Stimulated activated CD4-positive, alpha-beta T cell treated with anti-CD3 and anti-CD28 coated beads, Interleukin-12 subunit alpha, Interleukin-12 subunit beta, amount 100 ng/mL, for 4 hours (primary cell): ENCODE data around the gene EVA1B.

Experiments
- DNase-seq: peaks from one replicate; pipeline ENCODE4 v3.0.0-alpha.2; 2020

The EVA1B gene

DNA sequence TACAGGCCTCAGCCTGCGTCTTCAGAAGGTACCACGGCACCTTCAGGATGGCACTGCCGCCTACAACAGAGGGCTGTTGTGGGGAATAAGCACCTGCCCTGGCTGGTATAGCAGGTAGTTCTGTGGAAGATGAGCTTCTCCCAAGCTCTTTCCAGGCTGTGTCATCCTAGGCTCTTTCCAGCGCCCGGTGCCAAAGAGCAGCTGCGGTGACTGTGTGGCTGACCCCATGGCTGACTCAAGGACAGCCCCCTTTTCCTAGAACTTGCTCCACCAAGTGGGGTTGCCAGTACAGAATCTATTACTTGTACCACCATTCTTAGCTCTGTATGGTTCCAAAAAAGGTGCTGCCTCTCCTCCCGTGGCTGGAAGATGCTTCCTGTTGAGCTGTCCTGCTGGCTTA is 21.9 kb upstream of the EVA1B start:
- no peak for DNase-seq

DNA sequence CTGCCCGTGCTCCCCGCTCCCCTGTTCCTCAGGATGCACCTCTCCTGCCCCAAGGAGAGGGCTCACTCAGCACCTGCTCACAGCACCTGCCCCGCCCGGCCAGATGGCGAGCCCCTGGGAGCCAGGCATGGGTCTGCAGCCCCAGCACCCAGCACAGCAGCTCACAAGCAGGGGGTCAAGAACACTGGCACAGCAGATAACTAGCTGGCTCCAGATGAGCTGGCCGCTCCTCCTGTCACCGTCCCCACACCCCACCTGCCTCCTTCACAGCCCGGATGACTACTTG is 20.9 kb upstream of the EVA1B start:
- DNase-seq = no peak

DNA sequence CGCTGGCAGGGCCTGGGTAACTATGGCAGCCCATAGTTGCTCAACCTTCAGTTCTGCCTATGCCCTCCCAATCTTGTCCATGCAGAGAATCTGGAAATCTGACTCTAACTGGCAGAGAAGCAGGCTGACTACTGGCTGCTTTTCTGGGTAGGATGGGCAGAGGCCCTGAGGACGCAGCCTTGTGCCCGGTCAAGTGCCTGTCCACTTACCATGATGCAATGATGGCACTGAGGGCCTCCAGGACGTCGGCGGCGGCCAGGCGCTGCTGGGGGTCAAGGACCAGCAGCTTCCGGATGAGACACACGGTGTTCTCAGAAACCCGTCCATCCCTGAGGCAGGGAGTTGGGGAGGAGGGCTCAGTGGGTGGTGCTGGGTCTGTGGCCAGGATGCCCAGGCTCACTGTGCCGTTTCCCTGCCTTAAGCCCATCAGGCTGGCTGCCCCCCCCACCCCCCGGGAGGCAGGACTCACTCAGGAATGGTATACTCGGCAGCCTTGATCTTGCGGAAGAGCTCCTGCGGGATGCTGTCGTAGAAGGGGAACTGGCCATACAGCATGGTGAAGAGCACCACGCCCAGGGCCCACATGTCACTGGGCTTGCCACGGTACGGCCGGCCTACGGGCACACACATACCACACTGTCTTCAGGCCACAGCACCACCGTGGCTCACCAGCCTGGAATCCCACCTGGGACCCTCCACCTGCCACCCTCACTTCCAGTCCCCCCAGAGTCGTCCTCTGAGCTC is 20.4 kb upstream of the EVA1B start:
- DNase-seq = no peak

DNA sequence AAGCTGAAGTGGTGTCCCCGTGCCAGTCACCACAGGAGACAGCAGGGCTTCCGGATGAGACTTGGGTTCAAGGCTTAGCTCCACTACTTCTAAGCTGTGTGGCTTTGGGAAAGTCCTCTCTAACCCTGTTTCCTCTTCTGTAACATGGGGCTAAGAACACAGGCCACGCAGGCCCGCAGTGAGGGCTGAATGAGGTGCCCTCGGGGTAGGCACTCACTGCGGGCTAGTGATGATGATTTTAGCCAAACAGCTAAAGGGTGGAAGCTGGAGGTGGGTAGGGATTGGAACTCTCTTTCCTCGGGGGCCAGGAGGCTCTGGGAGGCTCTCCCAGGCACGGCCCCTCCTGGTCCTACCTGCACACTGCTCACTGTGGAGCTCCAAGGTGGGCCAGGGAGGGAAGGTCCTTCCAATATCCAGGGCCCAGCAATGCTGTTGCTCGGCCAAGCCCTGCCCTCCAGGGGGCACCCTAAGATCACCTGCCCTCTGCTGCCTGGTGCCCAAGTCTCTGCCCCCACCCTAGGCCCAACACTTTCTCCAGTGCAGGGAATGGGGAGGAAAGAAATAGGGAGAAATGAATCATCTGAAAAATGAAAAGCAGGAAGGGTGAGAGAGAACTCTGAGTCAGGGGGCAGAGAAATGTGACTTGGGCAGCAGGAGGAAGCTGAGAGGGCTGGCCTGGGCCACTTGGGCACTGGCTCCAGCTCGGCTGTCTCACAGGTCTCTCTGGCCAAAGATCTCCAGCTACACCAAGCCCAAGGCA is 19.2 kb upstream of the EVA1B start:
- peak; percentile 52 for DNase-seq

DNA sequence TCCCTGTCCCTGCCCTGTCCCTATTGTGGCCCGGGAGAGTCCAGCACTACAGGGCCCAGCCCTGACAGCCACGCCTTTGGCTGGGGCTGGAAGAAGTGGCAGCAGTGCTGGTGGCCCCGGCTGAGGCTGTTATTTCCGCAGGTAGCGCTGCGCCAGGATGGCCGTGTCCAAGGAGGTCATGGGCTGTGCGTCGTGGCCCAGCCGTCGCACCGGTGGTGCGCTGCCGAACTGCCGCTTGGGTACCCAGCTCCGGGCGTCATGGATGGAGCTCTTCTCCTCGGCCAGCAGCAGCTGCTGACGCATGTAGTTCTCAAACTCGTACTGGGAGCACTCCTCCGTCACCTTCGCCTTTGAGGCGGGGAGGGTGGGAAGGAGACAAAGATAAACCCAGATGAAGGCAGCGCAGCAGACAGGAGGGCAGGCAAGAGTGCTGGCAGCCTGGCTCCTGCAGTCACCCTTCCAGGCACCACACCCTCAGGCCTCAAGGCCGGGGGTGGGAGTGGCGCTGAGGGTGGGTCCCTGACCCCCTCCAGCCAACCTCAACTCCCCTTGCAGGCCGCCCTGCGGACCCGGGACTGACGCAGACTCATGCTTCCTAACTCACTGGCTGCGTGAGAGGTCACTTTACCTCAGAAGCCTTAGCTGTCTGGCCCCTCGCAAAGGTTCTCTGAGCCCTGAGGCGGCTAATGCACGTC is 18.3 kb upstream of the EVA1B start:
- no peak for DNase-seq

DNA sequence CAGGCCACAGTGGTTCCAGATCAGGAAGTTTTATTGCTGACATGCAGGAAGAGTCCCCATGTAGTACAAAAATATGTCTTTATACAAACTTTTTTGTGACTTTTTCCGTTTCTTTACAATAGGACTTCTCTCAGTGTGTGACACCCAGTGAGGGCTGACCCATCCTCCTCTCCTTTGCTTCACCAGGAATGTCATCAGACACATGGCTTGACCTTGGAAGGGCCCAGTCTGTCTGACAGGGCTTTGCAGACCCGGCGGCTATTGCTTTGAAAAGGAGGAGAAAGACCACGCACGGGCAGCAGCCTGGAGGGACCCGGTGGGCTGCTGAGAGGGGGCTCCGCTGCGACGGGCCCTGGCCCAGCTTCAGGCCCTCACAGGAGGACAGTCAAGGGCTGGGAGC is 16.2 kb upstream of the EVA1B start:
- DNase-seq = no peak

DNA sequence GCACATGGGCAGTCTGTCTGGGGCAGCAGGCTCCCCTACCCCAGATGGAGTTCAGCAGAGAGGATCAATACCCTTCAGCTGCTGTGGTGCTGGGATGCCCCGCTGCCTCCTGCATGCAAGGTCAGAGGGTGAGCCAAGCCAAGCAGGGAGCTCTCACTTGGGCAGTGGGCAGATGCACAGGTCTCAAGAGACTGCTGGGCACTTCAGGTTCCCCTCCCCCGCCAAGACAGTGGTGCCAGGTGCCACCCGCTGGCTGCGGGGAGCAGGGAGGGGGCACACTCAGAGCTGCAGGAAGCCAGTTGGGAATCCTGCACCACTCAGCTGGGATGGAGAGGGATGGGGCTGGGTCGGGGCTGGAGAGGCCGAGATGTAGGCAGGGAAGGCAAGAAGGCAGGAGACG is 15.8 kb upstream of the EVA1B start:
- no peak for DNase-seq

DNA sequence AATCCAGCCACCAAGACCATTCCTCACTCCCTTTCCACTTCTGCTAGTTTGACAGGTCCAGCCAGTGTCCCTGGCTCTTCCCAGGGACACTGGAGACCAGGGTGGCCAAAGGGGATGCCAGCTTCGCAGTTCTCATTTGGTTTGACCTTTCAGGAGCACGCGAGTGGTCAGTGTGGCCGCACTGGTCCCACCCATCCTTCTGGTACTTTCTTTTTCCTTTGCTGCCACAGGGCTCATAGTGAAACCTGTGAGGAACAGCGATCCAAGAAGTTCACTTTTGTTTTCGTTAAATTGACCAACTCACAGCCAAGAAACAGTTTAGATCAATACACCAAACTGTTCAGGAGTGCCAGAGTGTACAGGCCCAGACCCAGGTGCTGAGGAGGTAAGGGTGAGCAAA is 14.4 kb upstream of the EVA1B start:
- DNase-seq = no peak

DNA sequence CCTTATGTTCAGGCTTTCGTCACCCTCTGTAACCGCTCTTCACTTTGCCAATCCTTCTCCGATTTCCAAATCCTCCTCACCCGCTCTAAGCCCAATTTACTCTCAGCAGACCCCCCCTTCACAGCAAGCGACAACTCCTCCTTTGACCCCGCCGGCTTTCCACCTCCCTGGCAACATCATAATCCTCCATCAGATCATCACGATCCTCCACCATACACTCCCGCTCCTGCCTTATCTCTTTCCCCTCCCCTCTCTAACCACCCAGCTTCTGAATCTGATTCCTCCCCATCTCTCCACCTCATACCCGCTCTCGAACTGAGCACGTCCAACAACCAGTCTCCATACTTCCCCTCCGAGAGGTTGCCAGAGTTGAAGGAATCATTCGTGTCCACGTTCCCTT is 7.5 kb upstream of the EVA1B start:
- no peak for DNase-seq

DNA sequence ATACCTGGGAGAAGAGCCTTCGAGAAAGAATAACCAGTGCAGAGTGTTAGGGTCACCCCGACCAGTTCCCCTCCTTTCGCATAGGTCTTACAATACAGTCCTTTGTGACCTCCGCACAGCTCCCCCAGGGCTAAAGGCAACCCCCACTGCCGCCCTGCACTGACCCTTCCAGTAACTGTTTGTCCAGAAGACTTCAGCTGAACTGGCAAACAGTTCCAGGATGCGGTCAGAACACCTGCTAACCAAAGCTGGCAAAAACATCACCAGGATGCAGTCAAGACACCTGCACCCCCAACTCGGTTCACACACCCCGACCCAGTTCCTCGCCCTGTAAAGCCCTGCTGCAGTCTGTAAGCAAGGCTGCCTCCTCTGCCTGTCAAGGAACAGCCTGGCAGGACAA is 6.4 kb upstream of the EVA1B start:
- DNase-seq = no peak

DNA sequence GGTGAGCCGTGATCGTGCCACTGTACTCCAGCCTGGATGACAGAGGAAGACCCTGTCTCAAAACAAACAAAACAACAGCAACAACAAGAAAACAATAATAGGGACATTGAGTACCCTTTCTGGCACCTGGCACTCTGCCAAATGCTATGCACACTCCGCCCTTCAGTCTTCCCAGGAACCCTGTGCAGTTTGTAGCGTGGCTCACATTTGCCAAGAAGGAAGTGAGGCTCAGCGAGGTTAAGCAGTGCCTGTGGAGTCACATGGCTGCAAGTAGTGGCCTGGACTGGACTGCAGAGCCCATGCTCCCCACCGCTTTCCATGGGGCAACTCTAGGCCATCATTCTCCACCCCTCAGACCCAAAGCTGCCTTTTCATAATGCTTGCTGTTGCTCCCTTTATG is 5.3 kb upstream of the EVA1B start:
- no peak for DNase-seq

DNA sequence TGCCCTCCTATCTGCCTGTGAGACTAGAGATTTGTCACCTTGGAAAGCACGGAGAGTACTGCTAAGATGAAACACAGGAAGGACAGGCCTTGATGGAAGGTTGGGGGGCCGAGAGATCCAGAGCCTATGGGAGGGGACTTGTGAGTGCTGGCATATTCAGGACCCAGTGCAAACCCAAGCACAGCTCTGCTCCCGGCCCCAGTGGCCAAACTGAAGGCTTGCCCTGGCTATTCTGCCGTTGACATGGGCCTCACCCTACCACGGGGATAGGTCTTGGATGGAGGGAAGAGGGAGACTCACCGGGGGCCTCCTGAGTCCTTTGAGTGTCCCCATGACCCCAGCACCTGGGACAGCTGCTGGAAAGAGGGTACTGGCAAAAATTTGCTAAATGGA is 4.6 kb upstream of the EVA1B start:
- DNase-seq = no peak

DNA sequence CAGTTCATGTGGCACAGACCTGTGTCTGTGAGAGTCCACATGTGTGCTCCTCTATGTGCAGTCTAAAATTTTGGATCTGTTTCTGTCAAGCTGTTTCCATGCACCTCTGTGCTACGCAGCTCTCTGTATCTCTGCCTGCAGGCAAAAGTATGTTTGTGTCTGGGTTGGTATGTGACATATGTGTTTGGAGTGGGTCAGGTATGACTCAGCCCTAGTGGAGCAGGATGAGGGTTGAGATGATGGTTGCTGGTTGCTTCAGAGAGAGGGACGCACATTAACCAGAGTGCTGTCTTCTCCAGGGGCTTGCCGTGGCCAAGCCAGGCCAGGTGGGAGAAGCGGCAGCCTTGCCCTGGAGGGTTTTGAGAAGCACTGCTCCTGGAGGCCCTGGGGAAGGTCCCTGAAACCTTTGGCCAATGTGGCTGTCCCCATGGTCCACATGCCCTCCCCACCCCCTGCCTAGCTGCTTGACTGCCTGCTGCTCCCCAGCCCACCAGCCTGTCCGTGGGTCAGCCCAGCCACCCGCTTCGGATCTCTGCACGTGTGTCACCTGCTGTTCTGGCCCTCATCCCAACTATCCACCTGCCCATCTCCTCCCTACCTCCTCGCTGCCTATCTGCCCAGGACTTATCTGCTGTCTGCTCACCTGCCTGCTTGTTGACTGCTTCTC is 4.1 kb upstream of the EVA1B start:
- no peak for DNase-seq

DNA sequence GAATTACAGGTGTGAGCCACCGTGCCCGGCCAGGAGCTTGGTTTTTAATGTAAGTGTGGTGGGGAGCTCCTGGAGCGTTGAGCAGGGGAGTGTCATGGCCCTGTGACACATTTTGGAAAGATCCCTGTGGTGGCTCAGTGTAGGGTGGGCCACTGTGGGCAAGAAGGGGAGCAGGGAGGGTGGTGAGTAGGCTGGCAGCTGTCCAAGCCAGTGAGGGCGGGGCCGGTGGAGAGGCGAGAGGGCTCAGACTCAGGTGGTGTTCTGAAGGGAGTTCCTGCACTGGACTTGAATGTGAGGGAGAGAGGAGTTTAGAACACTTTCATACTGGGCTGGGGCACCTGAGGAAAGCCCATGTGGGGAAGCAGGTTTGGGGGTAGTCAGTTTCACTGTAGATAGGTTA is 3.1 kb upstream of the EVA1B start:
- DNase-seq = no peak

DNA sequence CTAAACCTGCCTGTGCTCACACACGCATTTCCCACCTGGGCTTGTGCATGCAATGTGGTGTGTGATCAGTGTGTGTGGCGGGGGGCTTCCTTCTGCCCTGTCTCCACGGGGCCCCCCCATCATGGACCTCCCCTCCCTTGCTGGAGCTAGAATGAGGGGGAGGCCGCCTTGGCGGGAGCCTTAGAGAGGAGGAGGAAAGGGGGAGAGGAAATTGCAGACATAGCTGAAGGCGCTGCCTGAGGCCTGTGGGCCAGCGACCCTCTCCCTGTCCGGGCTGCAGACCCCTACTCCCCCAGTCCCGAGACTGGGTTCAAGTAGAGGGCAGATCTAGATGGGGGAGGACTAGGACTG is 883 bp upstream of the EVA1B start:
- no peak for DNase-seq

DNA sequence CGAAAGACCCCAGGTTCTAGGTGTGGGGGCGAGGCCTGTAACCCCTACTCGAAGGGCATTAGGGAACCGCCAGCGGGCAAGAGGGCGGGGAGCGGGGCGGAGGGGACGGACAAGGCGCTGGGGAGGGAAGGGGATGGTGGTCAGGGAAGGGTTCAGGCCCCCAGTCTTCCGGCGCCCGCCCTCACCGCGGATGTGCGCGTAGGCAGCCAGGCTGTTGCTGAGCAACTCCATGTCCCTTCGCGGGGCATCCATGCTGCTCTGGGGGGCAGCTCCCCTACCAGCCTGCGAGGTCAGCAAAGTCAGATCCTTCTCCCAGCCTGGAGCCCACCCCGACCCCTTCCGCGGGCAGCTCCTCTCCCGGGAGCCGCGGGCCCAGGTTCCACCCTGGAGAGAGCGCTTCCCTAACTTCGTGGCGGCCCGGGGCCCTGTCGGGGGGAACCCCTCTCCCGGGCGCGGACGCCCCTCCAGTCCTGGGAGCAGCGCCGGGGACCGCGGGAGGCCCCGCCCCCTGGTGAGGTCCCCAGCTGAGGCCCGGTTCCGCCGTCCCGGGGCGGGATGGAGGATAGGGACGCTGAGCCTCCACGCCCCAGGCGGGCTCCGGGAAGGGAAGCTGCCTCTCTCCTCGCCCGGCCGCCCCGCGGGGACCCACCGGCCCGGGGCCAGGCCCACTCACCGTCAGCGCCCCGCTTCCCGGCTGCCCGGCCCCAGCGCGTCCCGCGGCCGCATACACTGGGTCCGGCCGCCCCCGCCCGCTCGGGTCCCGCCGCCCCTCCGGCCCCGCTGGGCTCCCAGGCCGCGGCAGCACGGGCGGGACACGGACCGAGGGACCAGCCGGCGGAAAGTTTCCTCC is 434 bp downstream of the EVA1B start:
- no peak for DNase-seq

DNA sequence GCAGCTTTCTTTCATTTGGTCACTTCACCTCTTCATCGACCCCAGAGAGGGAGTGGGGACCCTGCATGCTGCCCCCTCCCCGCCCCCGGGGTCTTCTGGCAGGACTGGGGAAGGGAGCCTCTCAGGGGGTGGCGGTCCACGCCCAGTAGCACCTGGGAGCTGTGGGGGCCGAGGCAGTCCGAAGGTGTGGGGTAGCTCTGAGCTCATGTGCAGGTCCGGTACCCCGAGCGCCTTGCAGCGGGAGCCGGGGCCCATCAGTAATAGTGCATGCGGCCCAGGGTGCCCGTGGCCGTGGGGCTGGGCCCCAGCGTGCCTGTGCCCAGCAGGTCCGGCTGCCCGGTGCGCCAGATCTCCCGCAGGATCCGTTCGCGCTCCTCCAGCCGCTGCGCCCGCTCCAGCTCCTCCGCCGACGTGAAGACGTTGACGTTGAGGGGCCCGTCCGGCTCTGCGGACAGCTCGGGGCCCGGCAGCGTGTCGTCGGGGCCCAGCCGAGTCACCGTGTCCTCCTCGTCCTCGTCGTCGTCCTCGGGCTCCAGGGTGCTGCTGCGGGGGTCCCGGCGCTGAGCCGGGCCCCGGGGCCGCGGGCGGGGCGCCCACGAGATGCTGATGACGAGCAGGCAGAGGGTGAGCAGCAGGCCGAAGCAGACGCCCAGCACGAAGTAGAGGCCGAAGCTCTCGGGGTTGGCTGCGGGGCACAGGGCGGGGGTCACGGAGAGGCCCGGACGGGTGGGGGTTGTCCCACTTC is 1.2 kb downstream of the EVA1B start:
- DNase-seq = no peak

DNA sequence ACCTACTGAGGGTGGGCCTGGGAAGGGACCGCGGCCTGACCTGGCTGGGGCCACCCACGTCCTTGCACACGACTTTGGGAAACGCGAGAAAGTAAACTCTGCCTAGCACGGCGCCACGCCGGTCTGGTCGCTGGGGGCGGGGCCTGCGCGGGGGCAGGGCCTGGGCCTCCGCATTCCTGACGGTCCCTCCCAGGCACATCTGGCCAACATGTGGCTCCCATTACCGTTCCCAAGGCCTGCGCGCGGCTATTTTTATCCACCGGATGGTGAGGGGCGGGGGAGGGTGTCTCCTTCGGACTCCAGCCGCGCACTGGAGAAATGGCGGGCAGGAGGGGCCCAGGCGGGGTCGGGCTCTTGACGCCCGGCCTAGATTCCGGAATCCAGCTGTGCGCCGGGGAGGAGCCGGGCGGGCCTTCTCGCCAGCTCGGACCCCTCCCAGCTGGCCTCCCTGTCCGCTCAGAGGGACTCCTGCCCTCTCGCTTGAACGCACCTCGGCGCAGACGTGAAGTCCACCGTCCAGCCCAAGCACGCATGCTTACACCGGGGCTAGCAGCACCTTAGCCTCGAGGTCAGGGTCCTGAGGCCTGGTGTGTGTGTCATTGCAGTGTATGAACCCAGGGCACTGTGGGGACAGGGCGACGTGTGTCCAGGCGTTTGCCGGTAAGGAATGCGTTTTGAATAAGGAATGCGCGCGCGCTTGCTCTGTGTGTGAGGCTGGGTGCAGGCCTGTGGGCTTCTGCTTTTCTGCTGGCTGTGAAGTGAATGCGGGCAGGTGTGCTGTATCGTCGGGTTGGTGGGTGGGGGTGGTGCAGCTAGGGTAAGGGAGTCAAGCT is 2.1 kb downstream of the EVA1B start:
- DNase-seq = peak; percentile 40

DNA sequence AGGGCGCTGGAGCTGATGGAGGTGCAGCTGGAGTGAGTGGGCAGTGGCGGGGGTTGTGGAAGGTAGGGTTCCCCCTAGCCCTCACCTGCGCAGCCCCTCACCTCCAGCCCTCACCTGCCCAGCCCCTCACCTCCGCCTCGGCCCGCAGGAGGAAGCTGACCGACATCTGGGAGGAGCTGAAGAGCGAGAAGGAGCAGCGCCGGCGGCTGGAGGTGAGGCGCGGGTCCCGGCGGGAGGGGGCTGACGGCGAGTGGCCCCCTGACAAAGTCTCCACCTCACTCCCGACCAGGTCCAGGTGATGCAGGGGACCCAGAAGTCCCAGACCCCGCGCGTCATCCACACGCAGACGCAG is 2.7 kb downstream of the EVA1B start:
- DNase-seq = no peak

DNA sequence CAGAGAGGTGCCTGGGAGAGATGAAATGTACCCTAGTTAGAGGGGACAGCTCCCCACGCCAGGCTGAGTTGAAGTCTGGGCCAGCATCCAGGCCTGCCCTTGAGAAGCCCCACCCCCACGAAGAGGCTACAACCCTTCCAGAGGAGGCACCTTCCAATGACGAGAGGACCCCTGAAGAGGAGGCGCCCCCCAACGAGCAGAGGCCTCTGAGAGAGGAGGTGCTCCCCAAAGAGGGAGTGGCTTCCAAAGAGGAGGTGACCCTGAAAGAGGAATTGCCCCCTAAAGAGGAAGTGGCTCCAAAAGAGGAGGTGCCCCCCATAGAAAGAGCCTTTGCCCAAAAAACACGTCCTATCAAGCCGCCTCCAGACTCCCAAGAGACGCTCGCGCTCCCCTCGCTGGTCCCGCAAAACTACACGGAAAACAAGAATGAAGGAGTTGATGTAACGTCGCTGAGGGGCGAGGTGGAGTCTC is 3.1 kb downstream of the EVA1B start:
- DNase-seq = no peak

DNA sequence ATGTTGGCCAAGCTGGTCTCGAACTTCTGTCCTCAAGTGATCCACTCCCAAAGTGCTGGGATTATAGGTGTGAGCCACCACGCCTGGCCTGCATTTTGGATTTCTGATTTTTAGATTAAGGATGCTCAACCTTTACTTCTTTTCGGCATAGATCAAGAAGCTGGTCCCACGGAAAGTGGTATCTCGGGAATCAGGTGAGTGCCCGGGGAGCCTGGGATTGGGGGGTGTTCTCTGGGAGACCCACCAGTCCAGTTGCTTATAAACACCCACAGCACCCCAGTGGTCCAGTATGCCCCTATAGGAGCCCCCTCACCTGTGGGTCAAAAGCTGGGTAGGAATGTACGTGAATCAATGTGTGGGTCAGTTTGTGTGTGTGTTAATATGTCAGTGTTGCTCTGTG is 14.0 kb downstream of the EVA1B start:
- no peak for DNase-seq
